ENCODE data around the gene ALS2. TPM values are rescaled to one million over a fixed set of nuclear protein-coding genes. Genes with fewer than 3 reads are reported as not detected.
"Not testable (repeated sequence)": the region's sequence is repeated elsewhere in the genome, so short reads cannot be mapped to it uniquely, and the experiment has no call there.

Gene ALS2
- total RNA-seq: 10 to 100 TPM; 15.3 to 16.7 TPM

DNA sequence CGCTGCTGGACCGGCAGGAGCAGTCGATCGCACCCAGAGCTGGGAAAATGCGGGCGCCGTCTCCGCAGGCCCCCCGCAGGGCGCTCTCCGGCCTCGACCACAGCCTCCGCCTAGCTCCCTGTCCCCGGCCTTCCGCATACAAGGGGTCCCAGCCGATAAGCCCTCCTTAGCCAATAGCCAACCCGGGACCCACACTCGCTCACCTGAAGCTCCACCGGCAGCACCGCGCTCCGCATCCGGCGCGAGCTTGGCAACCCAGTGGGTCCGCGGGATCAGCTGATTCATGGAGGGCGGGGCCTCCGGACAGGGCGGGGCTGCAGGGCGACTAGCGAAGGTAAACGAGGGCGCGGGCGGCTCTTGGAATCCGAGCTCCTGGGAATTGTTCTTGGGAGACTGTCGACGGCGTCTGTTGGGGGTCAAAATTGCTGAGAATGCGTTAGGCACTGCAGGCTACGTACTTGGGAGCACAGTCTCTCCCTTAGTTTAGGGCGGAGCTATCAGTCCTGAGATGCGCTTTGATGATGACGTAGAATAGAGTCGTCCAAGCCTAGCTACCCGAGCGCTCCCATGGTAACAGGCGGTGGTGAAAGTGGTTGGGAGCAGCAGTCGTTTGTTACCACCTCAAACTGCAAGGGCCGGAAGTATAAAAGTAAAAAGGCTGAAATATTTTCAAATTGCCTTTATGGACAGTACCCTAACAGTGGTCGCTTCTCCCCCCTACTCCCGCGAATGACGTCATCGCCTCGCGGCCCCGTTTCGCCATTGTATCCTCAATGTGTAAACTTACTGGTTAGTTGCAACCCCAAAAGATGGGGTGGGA is at the start of gene ALS2:
TSS of gene ALS2 (minus strand) at position 260 of the 820 bp plus-strand sequence. CDS start 12,048 bp downstream, outside the sequence.
- POLR2A ChIA-PET: interaction anchor here (0.7 to 2.1 kb wide), 12 partner anchors 9 to 917 kb away, joined by 3 to 16 read pairs (median 4); partner anchors contain the start of genes CASP8, STRADB, SUMO1 and TMEM237

DNA sequence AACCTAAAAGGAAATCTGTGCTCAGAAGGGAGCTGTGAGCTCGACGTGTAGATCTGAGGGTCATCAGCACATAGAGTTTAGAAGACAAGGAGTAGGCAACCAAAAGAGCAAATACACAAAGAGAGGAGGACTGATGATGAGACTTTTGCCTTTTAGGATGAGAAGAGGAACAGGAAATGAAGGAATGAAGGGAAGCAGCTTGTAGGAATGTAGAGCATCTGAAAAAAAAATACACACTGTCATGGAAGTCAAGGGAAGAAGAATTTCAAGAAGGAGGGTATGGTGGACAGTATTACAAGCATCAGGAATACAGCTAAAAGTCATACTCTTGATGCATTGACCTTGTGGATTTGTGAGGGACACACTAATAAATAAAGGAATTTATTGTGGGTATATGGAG is 47.5 kb upstream of the ALS2 start:
- DNase-seq: no peak
- Mint-ChIP-seq H3K4me1 (peaks cover 1% of the 10 kb centered on the region), H3K4me3 (no peak overlapping the region), H3K27me3 (peaks cover 15% of the 10 kb centered on the region), H3K9me3 (no peaks in the 10 kb centered on the region), H3K36me3 (no peaks in the 10 kb centered on the region), H3K27ac (no peak overlapping the region)
- POLR2A ChIA-PET: no interaction called here
- ATAC-seq (ENCODE audit: low read depth): no peak

More for the DNA sequence above, at the start of gene ALS2:
- DNase-seq (peak; percentile 97), ATAC-seq (ENCODE audit: low read depth) (peak; percentile 95)
- peak within 1 kb of the TSS; percentile 98 for H3K27ac Mint-ChIP-seq
- H3K36me3 Mint-ChIP-seq: no peaks in the 10 kb centered on the region
- H3K9me3 Mint-ChIP-seq: no peaks in the 10 kb centered on the region
- H3K4me3 Mint-ChIP-seq: peak within 1 kb of the TSS; percentile 98
- H3K4me1 Mint-ChIP-seq: peaks cover 23% of the 10 kb centered on the region
- peaks cover 11% of the 10 kb centered on the region for H3K27me3 Mint-ChIP-seq

GRCh38 chr2:201827621-201828020 is 46.9 kb upstream of the ALS2 start:
- H3K27ac Mint-ChIP-seq: no peak overlapping the region
- H3K4me1 Mint-ChIP-seq: peaks cover 1% of the 10 kb centered on the region
- H3K36me3 Mint-ChIP-seq: no peaks in the 10 kb centered on the region
- no peaks in the 10 kb centered on the region for H3K9me3 Mint-ChIP-seq
- peaks cover 11% of the 10 kb centered on the region for H3K27me3 Mint-ChIP-seq
- no peak overlapping the region for H3K4me3 Mint-ChIP-seq
- no peak for ATAC-seq (ENCODE audit: low read depth)
- DNase-seq: no peak
- POLR2A ChIA-PET: no interaction called here

DNA sequence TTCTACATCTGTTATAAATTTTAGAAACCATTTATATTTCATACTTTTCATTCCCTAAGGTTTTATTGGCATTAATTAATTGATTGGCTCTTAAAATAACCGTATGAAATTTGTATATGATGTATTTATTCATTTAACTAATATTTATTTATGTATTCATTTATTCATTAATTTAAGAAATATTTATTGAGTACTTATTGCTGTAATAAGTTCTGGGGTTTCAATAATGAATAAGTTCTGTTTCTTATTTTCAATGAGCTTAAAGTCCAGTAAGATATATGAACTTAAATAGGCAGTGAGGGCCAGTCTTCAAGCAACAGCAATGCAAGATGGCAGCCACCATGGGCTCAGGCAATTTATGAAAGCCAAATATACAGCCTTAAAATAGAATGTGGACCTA is 43.5 kb upstream of the ALS2 start:
- H3K27me3 Mint-ChIP-seq: peaks cover 9% of the 10 kb centered on the region
- no peaks in the 10 kb centered on the region for H3K36me3 Mint-ChIP-seq
- DNase-seq (no peak), ATAC-seq (ENCODE audit: low read depth) (no peak)
- no peaks in the 10 kb centered on the region for H3K4me1 Mint-ChIP-seq
- H3K4me3 Mint-ChIP-seq: no peak overlapping the region
- no peak overlapping the region for H3K27ac Mint-ChIP-seq
- H3K9me3 Mint-ChIP-seq: no peaks in the 10 kb centered on the region
- POLR2A ChIA-PET: no interaction called here

GRCh38 chr2:201821080-201821479 is 40.3 kb upstream of the ALS2 start:
- Mint-ChIP-seq H3K27ac (no peak overlapping the region), H3K4me1 (no peaks in the 10 kb centered on the region), H3K27me3 (peaks cover 13% of the 10 kb centered on the region), H3K4me3 (no peak overlapping the region), H3K9me3 (no peaks in the 10 kb centered on the region), H3K36me3 (peaks cover 1% of the 10 kb centered on the region)
- POLR2A ChIA-PET: no interaction called here
- ATAC-seq (ENCODE audit: low read depth) (no peak), DNase-seq (no peak)

DNA sequence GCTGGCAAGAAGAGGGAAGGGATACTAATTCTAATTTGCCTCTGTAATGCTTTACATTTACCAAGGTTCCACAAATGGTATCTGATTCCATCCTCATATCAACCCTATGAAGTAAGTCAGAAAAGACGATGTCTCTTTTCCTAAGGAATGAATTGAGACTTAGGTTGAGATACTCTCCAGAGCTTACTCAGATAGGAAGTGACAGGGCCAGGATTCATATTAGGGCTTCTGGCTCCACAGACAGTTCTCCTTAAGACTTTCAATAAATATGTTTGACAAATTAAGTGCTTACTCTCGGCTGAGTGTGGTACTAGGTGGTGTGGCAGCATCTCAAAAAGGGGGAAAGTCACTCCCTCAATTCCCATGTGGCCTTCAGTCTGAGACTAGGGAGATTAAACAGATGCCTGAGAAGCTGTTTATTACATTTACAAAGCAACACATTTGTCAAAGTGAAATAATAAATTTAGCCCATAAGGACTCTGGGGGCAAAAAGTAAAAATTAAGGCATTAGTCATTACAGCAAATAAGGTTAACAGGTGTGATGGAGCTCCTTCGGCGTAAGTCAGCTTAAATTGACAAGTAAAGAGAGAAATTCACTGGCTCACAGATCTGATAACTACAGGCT is 39.8 kb upstream of the ALS2 start:
- Mint-ChIP-seq H3K9me3 (no peaks in the 10 kb centered on the region), H3K4me3 (no peak overlapping the region), H3K27me3 (peaks cover 13% of the 10 kb centered on the region), H3K4me1 (no peaks in the 10 kb centered on the region), H3K36me3 (peaks cover 1% of the 10 kb centered on the region), H3K27ac (no peak overlapping the region)
- POLR2A ChIA-PET: no interaction called here
- ATAC-seq (ENCODE audit: low read depth): no peak
- no peak for DNase-seq

GRCh38 chr2:201816657-201817575 is 36.2 kb upstream of the ALS2 start:
- Mint-ChIP-seq H3K27ac (no peak overlapping the region), H3K27me3 (peaks cover 16% of the 10 kb centered on the region), H3K4me1 (no peaks in the 10 kb centered on the region), H3K9me3 (no peaks in the 10 kb centered on the region), H3K36me3 (peaks cover 1% of the 10 kb centered on the region), H3K4me3 (no peak overlapping the region)
- POLR2A ChIA-PET: no interaction called here
- DNase-seq (no peak), ATAC-seq (ENCODE audit: low read depth) (no peak)

- Mint-ChIP-seq H3K9me3 (no peaks in the 10 kb centered on the region), H3K36me3 (peaks cover 1% of the 10 kb centered on the region), H3K27ac (no peak overlapping the region), H3K4me3 (no peak overlapping the region), H3K27me3 (peaks cover 13% of the 10 kb centered on the region), H3K4me1 (no peaks in the 10 kb centered on the region)
- ATAC-seq (ENCODE audit: low read depth): no peak
- DNase-seq: no peak
- POLR2A ChIA-PET: no interaction called here
Measured at GRCh38 chr2:201813996-201814760, 33.4 kb upstream of the ALS2 start.

- H3K4me1 Mint-ChIP-seq; H3K4me3 Mint-ChIP-seq; H3K27ac Mint-ChIP-seq; H3K36me3 Mint-ChIP-seq; POLR2A ChIA-PET; H3K9me3 Mint-ChIP-seq; DNase-seq; ATAC-seq (ENCODE audit: low read depth): not testable (repeated sequence)
- peaks cover 23% of the 10 kb centered on the region for H3K27me3 Mint-ChIP-seq
Measured at GRCh38 chr2:201810604-201811003, 29.9 kb upstream of the ALS2 start.

GRCh38 chr2:201809633-201810032 is 28.9 kb upstream of the ALS2 start:
- Mint-ChIP-seq H3K9me3 (no peaks in the 10 kb centered on the region), H3K4me1 (no peaks in the 10 kb centered on the region), H3K27ac (no peak overlapping the region), H3K4me3 (no peak overlapping the region), H3K27me3 (peaks cover 23% of the 10 kb centered on the region), H3K36me3 (no peaks in the 10 kb centered on the region)
- ATAC-seq (ENCODE audit: low read depth) (no peak), DNase-seq (no peak)
- POLR2A ChIA-PET: no interaction called here

- peaks cover 18% of the 10 kb centered on the region for H3K27me3 Mint-ChIP-seq
- no peak for ATAC-seq (ENCODE audit: low read depth)
- H3K36me3 Mint-ChIP-seq: no peaks in the 10 kb centered on the region
- POLR2A ChIA-PET: no interaction called here
- no peak for DNase-seq
- H3K4me1 Mint-ChIP-seq: no peaks in the 10 kb centered on the region
- H3K9me3 Mint-ChIP-seq: no peaks in the 10 kb centered on the region
- H3K27ac Mint-ChIP-seq: no peak overlapping the region
- no peak overlapping the region for H3K4me3 Mint-ChIP-seq
Measured at GRCh38 chr2:201808027-201808426, 27.3 kb upstream of the ALS2 start.

- no peaks in the 10 kb centered on the region for H3K9me3 Mint-ChIP-seq
- H3K27me3 Mint-ChIP-seq: peaks cover 16% of the 10 kb centered on the region
- no peak overlapping the region for H3K4me3 Mint-ChIP-seq
- DNase-seq: no peak
- no peaks in the 10 kb centered on the region for H3K36me3 Mint-ChIP-seq
- no peak overlapping the region for H3K27ac Mint-ChIP-seq
- POLR2A ChIA-PET: no interaction called here
- ATAC-seq (ENCODE audit: low read depth): no peak
- H3K4me1 Mint-ChIP-seq: no peaks in the 10 kb centered on the region
Measured at GRCh38 chr2:201807452-201807999, 26.8 kb upstream of the ALS2 start.

Measured in activated naive CD8-positive, alpha-beta T cell treated with anti-CD3 and anti-CD28 coated beads, Interleukin-2, amount 10 ng/mL, durations not matched to agents 7 days and 5 days (primary cell).